IPS-20b (cell line): ENCODE measurements around the gene SLC35G3.
"Not testable (repeated sequence)": the region's sequence is repeated elsewhere in the genome, so short reads cannot be mapped to it uniquely, and the experiment has no call there.

Experiments used
- H3K27ac ChIP-seq: one replicate; pipeline ENCODE4 v1.5.1; 2013; ENCODE audit warnings: low read length
- H3K27me3 ChIP-seq: 2 replicates; pipeline ENCODE4 v1.6.1; 2013; ENCODE audit warnings: mild to moderate bottlenecking, low read length, inconsistent platforms; ENCODE audit not compliant: insufficient read depth
- H3K36me3 ChIP-seq: 2 replicates; pipeline ENCODE4 v1.6.1; 2013; ENCODE audit warnings: low read depth, mild to moderate bottlenecking, inconsistent platforms, low read length, moderate library complexity; ENCODE audit not compliant: insufficient read depth
- H3K4me1 ChIP-seq: 2 replicates; pipeline ENCODE4 v1.6.1; 2013; ENCODE audit warnings: mild to moderate bottlenecking, control low read depth, inconsistent platforms, low read length, moderate library complexity; ENCODE audit not compliant: insufficient read depth
- H3K4me3 ChIP-seq: 2 replicates; pipeline ENCODE4 v1.5.1; 2013; ENCODE audit warnings: mild to moderate bottlenecking, low read length, inconsistent platforms
- H3K9ac ChIP-seq: 2 replicates; pipeline ENCODE4 v1.6.1; 2013; ENCODE audit warnings: low read depth, mild to moderate bottlenecking, inconsistent platforms, low read length, moderate library complexity
- H3K9me3 ChIP-seq: 2 replicates; pipeline ENCODE4 v1.6.1; 2013; ENCODE audit warnings: mild to moderate bottlenecking, low read depth, low read length, inconsistent platforms; ENCODE audit not compliant: insufficient read depth

The SLC35G3 gene

GRCh38 chr17:35234315-35234714, 40.1 kb upstream of the SLC35G3 start:
- not testable (repeated sequence) for H3K36me3 ChIP-seq, H3K4me3 ChIP-seq, H3K27me3 ChIP-seq, H3K27ac ChIP-seq, H3K9ac ChIP-seq, H3K9me3 ChIP-seq, H3K4me1 ChIP-seq

- Histone ChIP-seq H3K4me3 (no peak overlapping the region), H3K4me1 (no peaks in the 10 kb centered on the region), H3K36me3 (no peaks in the 10 kb centered on the region), H3K27me3 (no peaks in the 10 kb centered on the region), H3K9ac (no peak overlapping the region), H3K9me3 (no peaks in the 10 kb centered on the region), H3K27ac (no peak overlapping the region)
Observed at GRCh38 chr17:35229638-35230037, 35.4 kb upstream of the SLC35G3 start.

- H3K27ac ChIP-seq = no peak overlapping the region
- no peak overlapping the region for H3K4me3 ChIP-seq
- H3K27me3 ChIP-seq = no peaks in the 10 kb centered on the region
- no peaks in the 10 kb centered on the region for H3K36me3 ChIP-seq
- H3K4me1 ChIP-seq = no peaks in the 10 kb centered on the region
- no peak overlapping the region for H3K9ac ChIP-seq
- H3K9me3 ChIP-seq = no peaks in the 10 kb centered on the region
Observed at GRCh38 chr17:35227546-35227945, 33.4 kb upstream of the SLC35G3 start.

DNA sequence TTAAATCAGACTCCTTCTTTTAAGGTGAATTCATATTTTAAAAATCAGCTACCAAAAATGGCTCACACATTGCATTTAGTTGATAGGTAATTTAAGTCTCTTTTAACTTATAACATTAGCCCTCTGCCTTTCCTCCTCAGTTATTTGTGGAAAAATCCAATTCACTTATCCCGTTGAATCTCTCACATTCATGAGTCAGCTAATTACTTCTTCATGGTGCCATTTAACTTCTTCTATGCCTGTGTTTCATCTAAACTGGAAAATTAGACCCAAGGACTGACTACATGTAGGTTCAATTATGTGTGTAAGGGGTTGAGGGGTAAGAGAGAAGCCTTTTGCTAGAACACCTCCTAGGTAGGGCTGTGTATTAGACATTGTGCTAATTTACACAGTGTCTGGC, 30.2 kb upstream of the SLC35G3 start:
- no peaks in the 10 kb centered on the region for H3K9me3 ChIP-seq
- H3K36me3 ChIP-seq = no peaks in the 10 kb centered on the region
- no peak overlapping the region for H3K4me3 ChIP-seq
- no peaks in the 10 kb centered on the region for H3K27me3 ChIP-seq
- H3K27ac ChIP-seq = no peak overlapping the region
- no peaks in the 10 kb centered on the region for H3K4me1 ChIP-seq
- no peak overlapping the region for H3K9ac ChIP-seq

- Histone ChIP-seq H3K9me3 (no peaks in the 10 kb centered on the region), H3K9ac (no peak overlapping the region), H3K27ac (no peak overlapping the region), H3K36me3 (no peaks in the 10 kb centered on the region), H3K27me3 (no peaks in the 10 kb centered on the region), H3K4me3 (no peak overlapping the region), H3K4me1 (no peaks in the 10 kb centered on the region)
Observed at GRCh38 chr17:35222452-35222851, 28.3 kb upstream of the SLC35G3 start.

GRCh38 chr17:35218915-35219314, 24.7 kb upstream of the SLC35G3 start:
- Histone ChIP-seq H3K27me3 (no peaks in the 10 kb centered on the region), H3K36me3 (no peaks in the 10 kb centered on the region), H3K4me3 (no peak overlapping the region), H3K27ac (no peak overlapping the region), H3K4me1 (no peaks in the 10 kb centered on the region), H3K9me3 (no peaks in the 10 kb centered on the region), H3K9ac (no peak overlapping the region)

GRCh38 chr17:35217107-35217506, 22.9 kb upstream of the SLC35G3 start:
- H3K9me3 ChIP-seq = no peaks in the 10 kb centered on the region
- no peak overlapping the region for H3K27ac ChIP-seq
- no peaks in the 10 kb centered on the region for H3K36me3 ChIP-seq
- no peaks in the 10 kb centered on the region; the same call in 1 of the 2 replicates for H3K27me3 ChIP-seq
- H3K4me3 ChIP-seq = no peak overlapping the region
- H3K4me1 ChIP-seq = no peaks in the 10 kb centered on the region
- no peak overlapping the region for H3K9ac ChIP-seq

GRCh38 chr17:35214631-35215273, 20.6 kb upstream of the SLC35G3 start:
- H3K27me3 ChIP-seq = peaks cover 7% of the 10 kb centered on the region; the same call in 1 of the 2 replicates
- no peaks in the 10 kb centered on the region for H3K36me3 ChIP-seq
- no peaks in the 10 kb centered on the region for H3K9me3 ChIP-seq
- no peak overlapping the region for H3K9ac ChIP-seq
- H3K27ac ChIP-seq = no peak overlapping the region
- H3K4me1 ChIP-seq = no peaks in the 10 kb centered on the region
- no peak overlapping the region for H3K4me3 ChIP-seq

- no peak overlapping the region for H3K9ac ChIP-seq
- H3K27ac ChIP-seq = no peak overlapping the region
- H3K9me3 ChIP-seq = no peaks in the 10 kb centered on the region
- H3K27me3 ChIP-seq = peaks cover 7% of the 10 kb centered on the region; the same call in 1 of the 2 replicates
- no peaks in the 10 kb centered on the region for H3K4me1 ChIP-seq
- H3K4me3 ChIP-seq = no peak overlapping the region
- no peaks in the 10 kb centered on the region for H3K36me3 ChIP-seq
Observed at GRCh38 chr17:35214192-35214591, 20.0 kb upstream of the SLC35G3 start.

- H3K36me3 ChIP-seq = no peaks in the 10 kb centered on the region
- H3K27me3 ChIP-seq = peaks cover 7% of the 10 kb centered on the region; the same call in 1 of the 2 replicates
- no peak overlapping the region for H3K27ac ChIP-seq
- H3K4me3 ChIP-seq = no peak overlapping the region
- H3K4me1 ChIP-seq = no peaks in the 10 kb centered on the region
- H3K9ac ChIP-seq = no peak overlapping the region
- H3K9me3 ChIP-seq = no peaks in the 10 kb centered on the region
Observed at GRCh38 chr17:35213412-35213940, 19.3 kb upstream of the SLC35G3 start.

GRCh38 chr17:35212668-35213067, 18.5 kb upstream of the SLC35G3 start:
- Histone ChIP-seq H3K27ac (no peak overlapping the region), H3K27me3 (peaks cover 7% of the 10 kb centered on the region; the same call in 1 of the 2 replicates), H3K4me3 (no peak overlapping the region), H3K9ac (no peak overlapping the region), H3K4me1 (no peaks in the 10 kb centered on the region), H3K36me3 (no peaks in the 10 kb centered on the region), H3K9me3 (no peaks in the 10 kb centered on the region)

DNA sequence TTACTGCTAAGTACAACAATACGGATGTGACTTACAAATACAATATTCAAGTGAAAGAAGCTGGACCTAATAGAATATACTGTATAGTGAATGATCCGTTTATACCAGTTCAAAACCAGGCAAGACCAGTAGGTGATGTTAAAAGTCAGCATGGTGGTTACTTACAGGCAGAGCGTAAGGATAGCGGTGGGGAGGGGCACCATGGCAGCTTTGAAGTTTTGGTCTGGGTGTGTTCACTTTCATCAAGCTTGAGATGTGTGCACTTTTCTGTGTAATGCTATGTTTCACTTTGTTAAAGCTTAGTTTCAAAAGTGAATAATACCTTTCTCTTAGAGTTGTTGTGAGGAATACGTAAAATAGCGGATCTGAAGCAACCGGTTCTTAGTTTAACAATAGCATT, 16.5 kb upstream of the SLC35G3 start:
- no peaks in the 10 kb centered on the region for H3K9me3 ChIP-seq
- H3K27ac ChIP-seq = no peak overlapping the region
- no peak overlapping the region for H3K4me3 ChIP-seq
- H3K4me1 ChIP-seq = no peaks in the 10 kb centered on the region
- H3K27me3 ChIP-seq = peaks cover 7% of the 10 kb centered on the region; the same call in 1 of the 2 replicates
- H3K9ac ChIP-seq = no peak overlapping the region
- no peaks in the 10 kb centered on the region for H3K36me3 ChIP-seq
